ENCODE measurements around the gene WDCP. TPM values are rescaled to one million over a fixed set of nuclear protein-coding genes. Genes with fewer than 3 reads are reported as not detected.
"Not testable (repeated sequence)": the region's sequence is repeated elsewhere in the genome, so short reads cannot be mapped to it uniquely, and the experiment has no call there.

WDCP gene
- total RNA-seq, 1 experiment from 2014 or later, result 14.6 TPM

- DNase-seq (ENCODE audit: low read depth), result no peak
Observed at GRCh38 chr2:24022975-24023575, 24.1 kb downstream of the WDCP start.

GRCh38 chr2:24022324-24022974, 24.7 kb downstream of the WDCP start:
- no peak for DNase-seq (ENCODE audit: low read depth)

DNA sequence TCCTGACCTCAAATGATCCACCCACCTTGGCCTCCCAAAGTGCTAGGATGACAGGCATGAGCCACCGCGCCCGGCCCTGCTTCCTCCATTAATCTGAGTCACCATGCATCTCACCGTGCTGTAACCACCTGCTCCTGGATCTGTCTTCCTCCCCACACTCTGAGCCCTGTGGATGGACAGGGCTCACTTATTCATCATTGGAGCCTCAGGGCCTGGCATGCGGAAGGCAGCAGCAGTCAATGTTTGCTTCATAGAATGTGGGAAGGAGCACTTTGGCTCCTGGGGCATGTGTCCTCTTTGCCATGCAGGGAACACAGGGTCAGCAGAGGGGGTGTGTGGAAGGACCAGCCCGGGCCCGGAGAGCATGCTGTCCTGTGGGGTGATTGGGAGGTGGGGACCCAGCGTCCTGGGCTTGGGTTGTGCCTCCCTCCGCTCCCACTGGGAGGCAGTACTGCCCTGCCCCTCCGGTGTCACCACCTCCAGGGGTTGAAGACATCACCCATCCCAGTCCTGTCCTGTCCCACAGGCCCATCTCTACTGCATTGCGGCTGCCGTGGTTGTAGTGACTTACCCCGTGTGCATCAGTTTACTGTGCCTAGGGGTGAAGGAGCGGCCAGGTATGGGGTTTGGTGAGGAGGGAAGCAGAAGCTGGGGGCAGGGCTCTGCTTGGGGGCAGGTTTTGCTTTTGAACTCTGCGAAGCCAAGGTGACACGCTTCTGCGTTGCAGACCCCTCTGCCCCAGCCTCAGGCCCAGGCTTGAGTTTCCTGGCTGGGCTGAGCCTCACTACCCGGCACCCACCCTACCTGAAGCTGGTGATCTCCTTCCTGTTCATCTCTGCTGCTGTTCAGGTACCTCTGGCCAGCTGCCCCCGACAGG, 25.8 kb downstream of the WDCP start:
- peak; percentile 70 for DNase-seq (ENCODE audit: low read depth)

DNA sequence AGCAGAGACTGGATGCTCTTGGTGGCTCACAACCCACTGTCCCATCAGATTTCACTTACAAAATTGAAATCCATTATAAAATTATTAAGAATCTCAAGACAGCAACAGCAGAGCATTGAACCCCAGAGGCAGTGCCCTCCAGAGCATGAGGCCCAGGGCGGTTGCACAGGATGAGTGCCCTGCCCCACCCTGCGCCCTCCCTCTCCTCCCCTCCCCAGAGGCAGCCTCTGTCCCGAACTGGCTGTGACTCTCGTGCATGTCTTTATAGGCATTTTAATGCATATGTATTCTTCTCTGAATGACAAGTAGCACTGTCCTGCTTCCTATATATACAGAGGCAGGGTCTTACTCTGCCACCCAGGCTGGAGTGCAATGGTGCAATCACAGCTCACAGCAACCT, 26.9 kb downstream of the WDCP start:
- no peak for DNase-seq (ENCODE audit: low read depth)

DNA sequence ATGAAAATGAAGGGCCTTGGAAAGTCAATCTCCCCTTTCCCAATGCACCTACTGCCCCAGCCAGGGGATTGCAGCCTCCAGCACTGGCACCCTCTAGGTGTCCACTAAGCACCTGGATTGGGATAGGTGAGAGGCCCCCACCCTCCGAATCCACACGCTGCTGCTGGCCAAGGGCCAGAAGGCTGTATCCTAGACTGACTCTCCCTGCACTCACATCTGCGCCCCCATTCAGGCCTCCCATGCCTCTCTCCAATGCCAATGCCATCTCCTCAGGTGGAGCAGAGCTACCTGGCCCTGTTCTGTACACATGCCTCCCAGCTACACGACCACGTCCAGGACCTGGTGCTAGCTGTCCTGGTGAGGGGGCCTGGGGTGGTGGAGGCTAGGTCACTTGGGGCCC, 27.5 kb downstream of the WDCP start:
- DNase-seq (ENCODE audit: low read depth), result no peak

DNA sequence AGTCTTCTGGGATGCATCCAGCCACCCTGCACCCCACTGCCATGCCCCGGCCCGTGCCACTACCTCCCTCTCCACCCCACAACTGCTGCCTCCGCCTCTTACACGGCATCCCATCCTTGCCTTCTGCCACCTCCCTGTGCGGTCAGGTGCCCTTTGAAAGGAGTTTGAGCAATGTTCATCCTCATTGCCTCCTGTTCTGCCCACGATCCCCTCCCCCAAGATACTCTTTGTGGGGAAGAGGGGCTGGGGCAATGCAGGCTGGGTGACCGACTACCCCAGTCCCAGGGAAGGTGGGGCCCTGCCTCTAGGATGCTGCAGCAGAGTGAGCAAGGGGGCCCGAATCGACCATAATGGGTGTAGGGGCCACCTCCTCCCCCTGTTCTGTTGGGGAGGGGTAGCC, 28.9 kb downstream of the WDCP start:
- DNase-seq (ENCODE audit: low read depth), result no peak

- no peak for DNase-seq (ENCODE audit: low read depth)
Observed at GRCh38 chr2:24017711-24018110, 29.5 kb downstream of the WDCP start.

DNA sequence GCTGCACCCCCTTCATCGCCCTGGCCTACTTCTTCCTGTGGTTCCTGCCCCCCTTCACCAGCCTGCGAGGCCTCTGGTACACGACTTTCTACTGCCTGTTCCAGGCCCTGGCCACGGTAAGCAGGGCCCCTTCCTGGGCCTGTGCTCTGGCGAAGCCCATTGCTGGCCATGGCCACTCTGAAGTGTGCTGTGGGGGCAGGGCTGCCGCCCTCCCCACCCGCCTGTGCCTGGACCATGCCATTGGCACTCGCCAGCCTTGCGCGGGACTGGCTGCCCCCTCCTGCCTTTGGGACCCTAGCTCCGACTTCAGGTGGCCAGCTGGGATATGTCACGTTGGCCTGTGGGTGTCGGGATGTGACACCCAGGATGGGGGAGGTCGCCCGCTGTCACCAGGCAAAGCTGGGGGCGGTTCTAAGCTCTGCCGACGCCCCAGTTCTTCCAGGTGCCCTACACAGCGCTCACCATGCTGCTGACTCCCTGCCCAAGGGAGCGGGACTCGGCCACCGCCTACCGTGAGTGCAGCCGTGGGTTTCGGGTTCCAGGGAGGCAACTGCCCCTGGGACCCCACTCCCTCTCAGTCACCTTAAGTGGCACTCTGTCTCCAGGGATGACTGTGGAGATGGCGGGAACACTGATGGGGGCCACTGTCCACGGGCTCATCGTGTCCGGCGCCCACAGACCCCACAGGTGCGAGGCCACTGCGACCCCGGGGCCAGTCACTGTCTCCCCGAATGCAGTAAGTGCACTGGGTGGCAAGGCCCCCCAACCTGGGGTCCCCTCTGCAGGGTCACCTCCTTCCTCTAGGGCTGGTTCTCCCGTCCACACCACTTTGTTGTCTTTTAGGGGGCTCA, 30.1 kb downstream of the WDCP start:
- DNase-seq (ENCODE audit: low read depth), result no peak

- DNase-seq (ENCODE audit: low read depth), result no peak
Observed at GRCh38 chr2:24016376-24016761, 30.8 kb downstream of the WDCP start.

DNA sequence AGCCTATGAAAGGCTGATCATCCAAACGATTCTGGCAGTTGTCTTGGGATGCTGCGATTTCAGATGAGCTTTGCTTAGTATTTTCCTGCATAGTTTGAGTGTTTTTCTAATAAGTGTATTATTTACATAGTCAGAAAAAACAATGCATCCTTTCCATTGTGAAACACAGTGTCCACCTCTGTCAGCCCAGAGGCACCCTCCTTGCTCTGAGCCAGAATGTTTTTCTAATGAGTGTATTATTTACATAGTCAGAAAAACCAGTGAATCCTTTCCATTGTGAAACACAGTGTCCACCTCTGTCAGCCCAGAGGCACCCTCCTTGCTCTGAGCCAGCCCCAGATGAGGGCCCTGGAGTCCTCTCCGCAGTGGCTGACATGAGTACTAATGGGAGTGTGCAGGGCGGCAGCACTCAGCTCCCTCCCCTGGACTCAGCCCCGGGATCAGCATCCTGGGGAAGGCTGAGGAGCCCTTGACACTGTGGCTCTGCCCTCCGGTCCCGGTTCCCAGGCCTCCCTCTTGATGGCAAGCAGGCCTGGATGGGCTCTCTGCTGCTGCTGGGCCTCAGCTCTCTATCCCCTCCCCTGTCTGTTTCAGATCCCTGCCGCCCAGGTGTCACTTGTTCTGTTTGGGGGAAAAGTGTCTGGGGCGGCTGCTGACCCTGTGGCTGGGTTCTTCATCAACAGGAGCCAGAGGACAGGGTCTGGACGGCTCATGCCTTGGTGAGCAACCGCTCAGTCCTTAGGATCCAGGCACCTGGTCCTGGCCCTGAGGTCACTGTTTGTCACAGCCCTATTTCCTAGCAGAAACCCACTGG, 31.4 kb downstream of the WDCP start:
- DNase-seq (ENCODE audit: low read depth), result peak; percentile 91

GRCh38 chr2:24014902-24015301, 32.3 kb downstream of the WDCP start:
- not testable (repeated sequence) for DNase-seq (ENCODE audit: low read depth)

DNA sequence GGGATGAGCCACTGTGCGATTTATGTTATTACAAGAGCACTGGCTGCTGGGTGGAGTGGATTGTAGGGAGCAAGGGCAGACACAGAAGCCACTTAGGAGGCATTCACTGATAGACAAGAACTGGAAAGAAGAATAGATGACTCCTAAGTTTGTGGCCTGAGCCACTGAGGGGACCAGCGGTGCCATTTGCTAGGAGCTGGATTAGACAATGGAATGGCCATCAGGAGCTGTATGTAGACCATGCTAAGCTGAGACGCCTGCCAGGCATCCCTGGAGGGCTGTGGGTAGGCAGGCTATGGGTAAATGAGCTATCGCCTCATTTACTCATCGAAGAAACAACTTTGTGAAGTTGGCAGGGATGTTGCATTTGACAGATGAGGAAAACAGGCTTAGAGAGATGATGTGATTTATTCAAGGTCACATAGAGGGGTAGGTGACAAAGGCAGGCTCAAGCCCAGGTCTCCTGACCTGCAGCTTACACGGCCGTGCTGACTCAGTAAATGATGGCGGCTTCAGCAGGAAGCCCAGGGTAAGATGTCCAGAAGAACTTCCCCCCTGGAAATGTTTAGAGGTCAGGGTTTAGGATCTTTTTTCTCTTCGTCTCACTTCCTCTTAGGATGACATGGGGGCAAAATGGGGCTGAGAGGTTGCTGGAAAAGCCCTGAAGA, 34.5 kb downstream of the WDCP start:
- no peak for DNase-seq (ENCODE audit: low read depth)

DNA sequence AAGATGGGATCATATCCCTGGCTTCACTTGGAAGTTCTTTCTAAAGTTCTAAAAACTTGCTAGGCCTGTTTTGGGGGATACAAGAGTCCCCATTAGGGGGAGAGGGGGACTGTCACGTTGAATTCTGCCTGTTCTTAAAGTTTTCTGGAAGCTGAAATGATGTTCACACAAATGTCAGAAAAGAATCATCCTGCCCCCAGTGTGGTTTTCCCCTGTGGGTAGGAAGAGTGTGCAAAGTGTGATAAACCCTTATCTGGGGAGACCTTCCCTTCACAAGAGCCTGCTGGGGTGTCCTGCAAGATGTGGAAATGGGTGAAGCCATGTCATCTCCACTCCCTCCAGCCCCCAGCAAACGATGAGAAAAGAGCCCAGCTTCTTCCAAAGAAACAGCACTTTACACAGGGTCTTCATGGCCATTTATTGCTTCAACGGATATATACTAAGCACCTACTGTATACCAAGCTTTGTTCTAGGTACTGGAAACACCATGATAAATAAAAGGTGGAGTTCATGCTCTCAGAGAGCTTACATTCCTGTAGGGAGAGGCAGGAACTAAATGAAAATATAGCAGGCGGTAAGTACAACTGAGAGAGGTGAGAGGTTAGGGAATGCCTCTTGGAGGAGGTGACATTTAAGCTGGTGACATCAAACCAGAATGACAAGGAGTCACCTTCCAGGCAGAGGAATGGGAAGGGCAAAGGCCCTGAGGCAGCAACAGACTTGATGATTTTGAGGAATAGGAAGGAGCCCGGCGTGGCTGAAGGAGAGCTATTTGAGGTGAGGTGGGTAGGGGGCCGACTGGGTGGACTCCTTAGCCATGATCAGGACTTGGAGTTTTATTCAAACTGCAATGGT, 35.7 kb downstream of the WDCP start:
- DNase-seq (ENCODE audit: low read depth), result no peak

GRCh38 chr2:24010477-24011249, 36.5 kb downstream of the WDCP start:
- DNase-seq (ENCODE audit: low read depth), result no peak

DNA sequence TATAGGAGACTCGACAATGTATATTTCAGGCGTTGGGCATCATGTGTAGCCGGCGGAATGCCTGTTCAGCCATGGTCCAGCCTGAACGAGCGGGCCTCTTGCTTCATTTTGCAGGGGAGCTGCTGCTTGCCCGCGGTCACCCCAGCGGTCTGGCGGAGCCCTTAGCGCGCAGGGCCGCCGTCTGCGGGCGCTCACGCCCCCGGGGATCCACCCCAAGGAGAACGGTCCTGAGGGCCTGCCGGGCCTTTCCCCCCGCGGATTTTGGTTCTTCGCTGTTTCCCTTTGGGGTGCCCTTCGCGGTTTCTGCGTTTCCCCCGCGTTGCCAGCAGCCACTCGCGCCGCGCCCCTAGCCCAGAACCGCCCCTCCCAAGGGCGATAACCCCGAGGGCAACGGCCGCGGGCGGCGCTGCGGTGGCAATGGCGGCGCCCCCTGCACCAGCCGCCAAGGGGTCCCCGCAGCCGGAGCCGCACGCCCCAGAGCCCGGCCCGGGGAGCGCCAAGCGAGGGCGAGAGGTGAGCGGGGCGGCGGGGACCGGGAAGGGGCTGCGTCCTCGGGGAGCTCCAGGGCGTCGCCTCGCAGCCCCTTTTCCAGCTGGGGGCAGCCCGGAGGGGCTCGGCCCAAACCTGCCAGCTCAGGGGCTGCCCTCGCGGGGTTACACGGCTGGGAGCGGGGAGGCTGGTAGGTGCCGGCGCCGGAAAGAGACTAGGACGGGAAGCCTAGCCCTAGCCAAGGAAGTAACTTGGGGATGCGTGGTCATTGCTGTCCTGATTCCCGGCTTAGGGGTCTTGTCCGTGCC, 37.3 kb downstream of the WDCP start, which contains the start of gene MFSD2B:
TSS of gene MFSD2B (plus strand) at position 406 of the 797 bp plus-strand sequence. CDS start at position 418, 12 bp downstream.
- no peak for DNase-seq (ENCODE audit: low read depth)

DNA sequence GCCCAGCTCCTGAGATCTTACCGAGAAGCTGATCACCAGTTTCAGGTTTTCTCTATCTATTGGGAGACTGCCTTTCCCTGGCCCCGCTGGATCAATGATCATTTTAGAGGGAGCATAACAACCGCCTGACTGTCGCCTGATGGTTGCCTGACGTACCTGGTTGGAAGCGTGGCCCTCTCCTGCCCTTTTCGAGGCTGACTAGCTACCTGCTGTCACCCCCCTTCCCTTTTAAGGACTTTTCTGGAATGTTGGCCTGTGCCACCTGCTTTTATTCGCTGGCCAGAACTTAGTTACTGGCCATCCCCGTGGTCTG, 37.9 kb downstream of the WDCP start:
- no peak for DNase-seq (ENCODE audit: low read depth)

DNA sequence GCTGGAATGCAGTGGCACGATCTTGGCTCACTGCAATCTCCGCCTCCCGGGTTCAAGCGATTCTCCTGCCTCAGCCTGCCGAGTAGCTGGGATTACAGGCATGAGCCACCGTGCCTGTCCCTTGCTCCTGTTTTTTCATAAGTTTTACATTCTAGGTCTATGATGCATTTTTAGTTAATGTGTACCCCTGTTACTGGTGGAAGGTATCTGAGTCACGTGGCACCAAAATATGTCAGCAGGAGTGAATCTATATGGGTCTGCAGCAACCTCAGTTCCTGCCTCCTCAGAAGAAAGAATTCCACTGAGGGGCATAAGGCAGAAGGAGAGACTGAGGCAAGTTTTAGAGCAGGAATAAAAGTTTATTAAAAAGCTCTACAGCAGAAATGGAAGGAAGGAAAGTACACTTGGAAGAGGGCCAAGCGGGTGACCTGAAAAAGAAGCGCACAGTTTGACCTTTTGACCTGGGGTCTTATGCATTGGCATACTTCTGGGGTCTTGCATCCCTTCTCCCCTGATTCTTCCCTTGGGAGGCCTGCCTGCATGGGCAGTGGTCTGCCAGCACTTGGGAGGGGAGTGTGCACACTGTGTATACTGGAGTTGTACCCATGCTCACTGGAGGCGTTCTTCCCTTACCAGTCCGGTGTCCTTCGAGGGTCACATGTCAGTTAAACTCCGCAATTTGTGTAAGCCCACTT, 38.4 kb downstream of the WDCP start:
- no peak for DNase-seq (ENCODE audit: low read depth)
